ENCODE measurements around the gene ZC3H12D.

The ZC3H12D gene

GRCh38 chr6:149405823-149406765 lies 78.7 kb downstream of the ZC3H12D start:
- no peak for DNase-seq

- DNase-seq, result no peak
These were observed 81.3 kb downstream of the ZC3H12D start for GRCh38 chr6:149403534-149403933.

- peak; percentile 5 for DNase-seq
These were observed 84.8 kb downstream of the ZC3H12D start, which contains the start of gene SUMO4 for GRCh38 chr6:149400050-149400449. SUMO4 (plus strand) TSS chr6:149400262; CDS start chr6:149400392, 130 bp downstream.

- DNase-seq, result no peak
These were observed 87.4 kb downstream of the ZC3H12D start for GRCh38 chr6:149397384-149397783.

Data from NCI-H69 (cell line).